Measurements from ENCODE around the gene MOB3B. TPM values are rescaled to one million over a fixed set of nuclear protein-coding genes. Genes with fewer than 3 reads are reported as not detected.

The MOB3B gene
- total RNA-seq, 2 experiments from 2014 or later = 0.25 to 0.30 TPM

DNA sequence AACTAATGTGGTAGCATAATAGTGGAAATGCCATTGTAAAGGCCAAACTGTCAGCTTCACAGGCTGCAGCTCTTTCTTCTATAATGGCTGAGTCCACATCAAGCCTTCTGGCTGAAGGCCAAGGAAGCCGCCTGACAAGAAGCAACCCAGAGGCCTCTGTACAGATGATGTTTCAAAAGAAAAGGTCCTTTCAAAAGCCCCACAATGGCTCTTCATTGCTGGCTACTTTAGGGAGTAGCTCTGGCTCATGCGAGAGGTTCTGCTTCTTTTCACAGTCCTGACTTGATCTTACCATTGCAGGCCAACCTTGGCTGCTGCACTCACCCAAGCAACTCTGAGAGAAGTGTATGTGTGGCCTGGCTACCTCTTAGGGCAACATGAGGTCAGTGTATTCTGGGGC is 178.2 kb downstream of the MOB3B start:
- Mint-ChIP-seq H3K9me3 (no peaks in the 10 kb centered on the region), H3K27me3 (no peaks in the 10 kb centered on the region), H3K4me3 (no peak overlapping the region), H3K36me3 (ENCODE audit: low read depth) (no peaks in the 10 kb centered on the region), H3K27ac (no peak overlapping the region), H3K4me1 (ENCODE audit: low read depth) (peaks cover 7% of the 10 kb centered on the region)
- H3K4me3 ChIP-seq (ENCODE audit: low read length) = no peak overlapping the region
- ATAC-seq (ENCODE audit: poor library complexity) (no peak), DNase-seq (no peak)
- H3K4me1 ChIP-seq (ENCODE audit: insufficient read depth, low read length) = peaks cover 2% of the 10 kb centered on the region
- POLR2A ChIA-PET = no interaction called here
- CTCF ChIA-PET = no interaction called here
- no peaks in the 10 kb centered on the region for H3K36me3 ChIP-seq (ENCODE audit: insufficient read depth, low read length)
- intact Hi-C loops (cut with DNase I, micrococcal nuclease) = no loop called here
- no peaks in the 10 kb centered on the region for H3K9me3 ChIP-seq (ENCODE audit: control insufficient read depth in 1 of 2, insufficient read depth in 1 of 2, low read length in 2 of 2)
- TF ChIP-seq, protein P1, sequence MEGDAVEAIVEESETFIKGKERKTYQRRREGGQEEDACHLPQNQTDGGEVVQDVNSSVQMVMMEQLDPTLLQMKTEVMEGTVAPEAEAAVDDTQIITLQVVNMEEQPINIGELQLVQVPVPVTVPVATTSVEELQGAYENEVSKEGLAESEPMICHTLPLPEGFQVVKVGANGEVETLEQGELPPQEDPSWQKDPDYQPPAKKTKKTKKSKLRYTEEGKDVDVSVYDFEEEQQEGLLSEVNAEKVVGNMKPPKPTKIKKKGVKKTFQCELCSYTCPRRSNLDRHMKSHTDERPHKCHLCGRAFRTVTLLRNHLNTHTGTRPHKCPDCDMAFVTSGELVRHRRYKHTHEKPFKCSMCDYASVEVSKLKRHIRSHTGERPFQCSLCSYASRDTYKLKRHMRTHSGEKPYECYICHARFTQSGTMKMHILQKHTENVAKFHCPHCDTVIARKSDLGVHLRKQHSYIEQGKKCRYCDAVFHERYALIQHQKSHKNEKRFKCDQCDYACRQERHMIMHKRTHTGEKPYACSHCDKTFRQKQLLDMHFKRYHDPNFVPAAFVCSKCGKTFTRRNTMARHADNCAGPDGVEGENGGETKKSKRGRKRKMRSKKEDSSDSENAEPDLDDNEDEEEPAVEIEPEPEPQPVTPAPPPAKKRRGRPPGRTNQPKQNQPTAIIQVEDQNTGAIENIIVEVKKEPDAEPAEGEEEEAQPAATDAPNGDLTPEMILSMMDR (IDR thresholded peaks at IDR 0.05) = no peak
- H3K27me3 ChIP-seq (ENCODE audit: control insufficient read depth in 1 of 2, insufficient read depth in 2 of 2, low read length in 2 of 2) = no peaks in the 10 kb centered on the region
- H3K27ac ChIP-seq (ENCODE audit: low read depth in 1 of 2, low read length in 2 of 2) = no peak overlapping the region

DNA sequence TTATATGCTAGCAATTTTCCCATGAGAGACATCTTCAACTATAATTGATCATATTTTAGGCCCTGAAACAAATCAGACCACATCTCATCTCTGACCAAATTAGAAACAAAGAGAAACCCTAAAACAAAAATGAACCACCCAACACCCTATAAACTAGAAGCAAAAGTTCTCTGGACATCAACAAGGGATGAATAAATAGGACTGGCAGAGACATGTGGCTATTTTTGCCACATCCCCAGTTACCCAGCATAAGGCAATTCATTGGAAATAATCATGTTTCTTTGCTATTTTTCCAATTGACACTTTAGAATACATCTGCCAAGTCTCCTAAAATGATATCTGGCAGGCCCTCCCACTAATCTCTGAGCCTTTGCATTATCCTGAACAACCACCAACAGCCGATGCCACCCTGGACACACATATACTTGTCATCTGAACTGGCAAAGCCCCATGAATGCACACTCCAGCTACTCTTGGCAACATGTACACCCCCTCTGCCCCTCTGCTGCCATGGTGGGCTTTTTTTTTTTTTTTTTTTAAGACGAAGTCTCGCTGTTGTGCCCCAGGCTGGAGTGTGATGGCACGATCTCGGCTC is 179.1 kb downstream of the MOB3B start:
- no peak overlapping the region for H3K4me3 Mint-ChIP-seq
- H3K27ac Mint-ChIP-seq = no peak overlapping the region
- H3K36me3 Mint-ChIP-seq (ENCODE audit: low read depth) = no peaks in the 10 kb centered on the region
- TF ChIP-seq, protein P1 (IDR thresholded peaks at IDR 0.05) = no peak
- H3K4me1 Mint-ChIP-seq (ENCODE audit: low read depth) = peaks cover 7% of the 10 kb centered on the region
- intact Hi-C loops (cut with DNase I, micrococcal nuclease) = no loop called here
- Histone ChIP-seq H3K9me3 (ENCODE audit: control insufficient read depth in 1 of 2, insufficient read depth in 1 of 2, low read length in 2 of 2) (no peaks in the 10 kb centered on the region), H3K4me1 (ENCODE audit: insufficient read depth, low read length) (peaks cover 2% of the 10 kb centered on the region), H3K36me3 (ENCODE audit: insufficient read depth, low read length) (no peaks in the 10 kb centered on the region), H3K4me3 (ENCODE audit: low read length) (no peak overlapping the region), H3K27me3 (ENCODE audit: control insufficient read depth in 1 of 2, insufficient read depth in 2 of 2, low read length in 2 of 2) (no peaks in the 10 kb centered on the region), H3K27ac (ENCODE audit: low read depth in 1 of 2, low read length in 2 of 2) (no peak overlapping the region)
- H3K27me3 Mint-ChIP-seq = no peaks in the 10 kb centered on the region
- ChIA-PET POLR2A (no interaction called here), CTCF (no interaction called here)
- H3K9me3 Mint-ChIP-seq = no peaks in the 10 kb centered on the region
- ATAC-seq (ENCODE audit: poor library complexity) (no peak), DNase-seq (no peak)

DNA sequence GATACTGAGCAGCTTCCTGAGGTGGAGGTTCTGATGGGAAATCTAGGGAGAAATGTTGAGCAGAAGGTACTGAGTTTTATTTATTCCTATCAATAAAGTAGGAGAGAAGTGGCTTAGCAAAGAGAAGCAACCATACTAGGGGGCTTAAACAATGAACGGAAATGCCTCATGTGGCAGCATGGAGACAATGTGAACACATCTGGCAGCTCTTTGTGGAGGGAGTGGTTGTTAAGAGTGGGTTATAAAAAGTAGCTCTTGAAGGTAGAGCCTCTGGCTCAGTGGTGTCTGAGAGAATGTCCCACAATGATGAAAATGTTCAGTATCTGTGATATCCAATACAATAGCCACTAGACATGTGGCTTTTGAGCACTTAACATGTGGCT is 179.9 kb downstream of the MOB3B start:
- ATAC-seq (ENCODE audit: poor library complexity) (no peak), DNase-seq (no peak)
- Mint-ChIP-seq H3K36me3 (ENCODE audit: low read depth) (no peaks in the 10 kb centered on the region), H3K4me1 (ENCODE audit: low read depth) (peaks cover 7% of the 10 kb centered on the region), H3K4me3 (no peak overlapping the region), H3K27me3 (no peaks in the 10 kb centered on the region), H3K9me3 (no peaks in the 10 kb centered on the region), H3K27ac (no peak overlapping the region)
- no peaks in the 10 kb centered on the region for H3K9me3 ChIP-seq (ENCODE audit: control insufficient read depth in 1 of 2, insufficient read depth in 1 of 2, low read length in 2 of 2)
- TF ChIP-seq, protein P1 (IDR thresholded peaks at IDR 0.05) = no peak
- no peak overlapping the region for H3K27ac ChIP-seq (ENCODE audit: low read depth in 1 of 2, low read length in 2 of 2)
- H3K36me3 ChIP-seq (ENCODE audit: insufficient read depth, low read length) = no peaks in the 10 kb centered on the region
- ChIA-PET POLR2A (no interaction called here), CTCF (no interaction called here)
- H3K4me3 ChIP-seq (ENCODE audit: low read length) = no peak overlapping the region
- peaks cover 2% of the 10 kb centered on the region for H3K4me1 ChIP-seq (ENCODE audit: insufficient read depth, low read length)
- intact Hi-C loops (cut with DNase I, micrococcal nuclease) = no loop called here
- no peaks in the 10 kb centered on the region for H3K27me3 ChIP-seq (ENCODE audit: control insufficient read depth in 1 of 2, insufficient read depth in 2 of 2, low read length in 2 of 2)
